ENCODE data around the gene SH3BP1.

DNA sequence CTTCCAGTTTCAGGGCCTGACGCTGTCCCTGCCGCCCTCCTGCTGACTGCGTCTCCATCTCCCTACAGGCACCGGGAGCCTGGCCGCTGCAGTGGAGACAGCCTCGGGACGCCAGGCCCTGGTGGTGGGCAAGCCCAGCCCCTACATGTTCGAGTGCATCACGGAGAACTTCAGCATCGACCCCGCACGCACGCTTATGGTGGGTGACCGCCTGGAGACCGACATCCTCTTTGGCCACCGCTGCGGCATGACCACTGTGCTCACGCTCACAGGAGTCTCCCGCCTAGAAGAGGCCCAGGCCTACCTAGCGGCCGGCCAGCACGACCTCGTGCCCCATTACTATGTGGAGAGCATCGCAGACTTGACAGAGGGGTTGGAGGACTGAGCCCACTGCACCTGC, 26.0 kb downstream of the SH3BP1 start:
- TF ChIP-seq ETV6 (CRISPR knock-in tag; IDR thresholded peaks at IDR 0.05) = no peak
- TF ChIP-seq KAT7 (CRISPR knock-in tag; IDR thresholded peaks at IDR 0.05; ENCODE audit: borderline replicate concordance) = no peak

Data from WTC11 (cell line).